Measurements from ENCODE around the gene KSR1.

DNA sequence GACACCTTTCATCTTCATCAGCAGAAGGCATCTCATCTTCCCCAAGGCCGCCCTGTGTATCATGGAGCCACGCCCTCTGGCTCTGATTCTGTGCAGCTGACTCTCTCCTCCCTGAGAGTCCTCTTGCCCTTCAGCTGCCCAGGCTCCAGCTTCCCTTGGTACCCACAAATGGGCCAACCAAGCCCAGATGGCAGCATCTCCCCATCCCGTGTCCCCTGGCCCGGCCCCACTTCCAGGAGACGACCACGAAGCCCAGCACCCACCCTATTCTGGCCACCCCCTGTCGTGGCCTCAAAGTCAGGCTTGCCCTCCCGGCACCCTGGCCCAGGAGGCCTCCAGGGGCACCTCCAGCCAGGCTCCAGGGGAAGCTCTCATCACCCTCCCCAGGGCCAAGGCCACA lies 31.3 kb upstream of the KSR1 start:
- TF ChIP-seq, protein P1, sequence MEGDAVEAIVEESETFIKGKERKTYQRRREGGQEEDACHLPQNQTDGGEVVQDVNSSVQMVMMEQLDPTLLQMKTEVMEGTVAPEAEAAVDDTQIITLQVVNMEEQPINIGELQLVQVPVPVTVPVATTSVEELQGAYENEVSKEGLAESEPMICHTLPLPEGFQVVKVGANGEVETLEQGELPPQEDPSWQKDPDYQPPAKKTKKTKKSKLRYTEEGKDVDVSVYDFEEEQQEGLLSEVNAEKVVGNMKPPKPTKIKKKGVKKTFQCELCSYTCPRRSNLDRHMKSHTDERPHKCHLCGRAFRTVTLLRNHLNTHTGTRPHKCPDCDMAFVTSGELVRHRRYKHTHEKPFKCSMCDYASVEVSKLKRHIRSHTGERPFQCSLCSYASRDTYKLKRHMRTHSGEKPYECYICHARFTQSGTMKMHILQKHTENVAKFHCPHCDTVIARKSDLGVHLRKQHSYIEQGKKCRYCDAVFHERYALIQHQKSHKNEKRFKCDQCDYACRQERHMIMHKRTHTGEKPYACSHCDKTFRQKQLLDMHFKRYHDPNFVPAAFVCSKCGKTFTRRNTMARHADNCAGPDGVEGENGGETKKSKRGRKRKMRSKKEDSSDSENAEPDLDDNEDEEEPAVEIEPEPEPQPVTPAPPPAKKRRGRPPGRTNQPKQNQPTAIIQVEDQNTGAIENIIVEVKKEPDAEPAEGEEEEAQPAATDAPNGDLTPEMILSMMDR (IDR thresholded peaks at IDR 0.05) = no peak
- TF ChIP-seq POLR2A (IDR thresholded peaks at IDR 0.05) = no peak
